ENCODE measurements around the gene DDR2.
"Not testable (repeated sequence)": the region's sequence is repeated elsewhere in the genome, so short reads cannot be mapped to it uniquely, and the experiment has no call there.

Gene DDR2

GRCh38 chr1:162632217-162632666 is at the start of gene DDR2:
TSS of gene DDR2 (plus strand) at chr1:162632464. CDS start at chr1:162719064, 86,600 bp downstream.
- no peak for DNase-seq (ENCODE audit: low spot score)

- DNase-seq (ENCODE audit: low spot score) = not testable (repeated sequence)
These were observed 49.4 kb upstream of the DDR2 start for GRCh38 chr1:162582901-162583300.

GRCh38 chr1:162585101-162585500 is 47.2 kb upstream of the DDR2 start:
- DNase-seq (ENCODE audit: low spot score) = not testable (repeated sequence)

- DNase-seq (ENCODE audit: low spot score) = no peak
These were observed 44.9 kb upstream of the DDR2 start for GRCh38 chr1:162587347-162587746.

GRCh38 chr1:162587761-162588260 is 44.5 kb upstream of the DDR2 start:
- DNase-seq (ENCODE audit: low spot score) = no peak

GRCh38 chr1:162590101-162590500 is 42.2 kb upstream of the DDR2 start:
- no peak for DNase-seq (ENCODE audit: low spot score)

- no peak for DNase-seq (ENCODE audit: low spot score)
These were observed 41.6 kb upstream of the DDR2 start for GRCh38 chr1:162590686-162591085.

- no peak for DNase-seq (ENCODE audit: low spot score)
These were observed 35.6 kb upstream of the DDR2 start for GRCh38 chr1:162596514-162597170.

GRCh38 chr1:162599451-162599850 is 32.8 kb upstream of the DDR2 start:
- DNase-seq (ENCODE audit: low spot score) = no peak

- DNase-seq (ENCODE audit: low spot score) = not testable (repeated sequence)
These were observed 29.1 kb upstream of the DDR2 start for GRCh38 chr1:162603117-162603516.

GRCh38 chr1:162605225-162605927 is 26.9 kb upstream of the DDR2 start:
- peak; percentile 29 for DNase-seq (ENCODE audit: low spot score)

- no peak for DNase-seq (ENCODE audit: low spot score)
These were observed 23.0 kb upstream of the DDR2 start for GRCh38 chr1:162609306-162609705.

- DNase-seq (ENCODE audit: low spot score) = no peak
These were observed 19.5 kb upstream of the DDR2 start for GRCh38 chr1:162612606-162613400.

GRCh38 chr1:162616848-162617247 is 15.4 kb upstream of the DDR2 start:
- no peak for DNase-seq (ENCODE audit: low spot score)

- DNase-seq (ENCODE audit: low spot score) = no peak
These were observed 14.8 kb upstream of the DDR2 start for GRCh38 chr1:162617513-162617912.

GRCh38 chr1:162619076-162619475 is 13.2 kb upstream of the DDR2 start:
- DNase-seq (ENCODE audit: low spot score) = no peak

- no peak for DNase-seq (ENCODE audit: low spot score)
These were observed 11.0 kb upstream of the DDR2 start for GRCh38 chr1:162621256-162621655.

- no peak for DNase-seq (ENCODE audit: low spot score)
These were observed 6.6 kb upstream of the DDR2 start for GRCh38 chr1:162625679-162626078.

GRCh38 chr1:162626094-162626493 is 6.2 kb upstream of the DDR2 start:
- DNase-seq (ENCODE audit: low spot score) = no peak

- no peak for DNase-seq (ENCODE audit: low spot score)
These were observed 5.5 kb upstream of the DDR2 start for GRCh38 chr1:162626761-162627160.

GRCh38 chr1:162627662-162628296 is 4.5 kb upstream of the DDR2 start:
- peak; percentile 5 for DNase-seq (ENCODE audit: low spot score)

- no peak for DNase-seq (ENCODE audit: low spot score)
These were observed 3.1 kb upstream of the DDR2 start for GRCh38 chr1:162629077-162629627.
